ENCODE data around the gene KCTD10. TPM values are rescaled to one million over a fixed set of nuclear protein-coding genes. Genes with fewer than 3 reads are reported as not detected.
A peak's percentile ranks its signal among the peaks of the same experiment; 100 is the strongest.
"Not testable (repeated sequence)": the region's sequence is repeated elsewhere in the genome, so short reads cannot be mapped to it uniquely, and the experiment has no call there.

KCTD10 gene
- total and polyA plus RNA-seq, 5 donors from 2014 or later, result 26.4 to 38.7 (median 28.7) TPM

DNA sequence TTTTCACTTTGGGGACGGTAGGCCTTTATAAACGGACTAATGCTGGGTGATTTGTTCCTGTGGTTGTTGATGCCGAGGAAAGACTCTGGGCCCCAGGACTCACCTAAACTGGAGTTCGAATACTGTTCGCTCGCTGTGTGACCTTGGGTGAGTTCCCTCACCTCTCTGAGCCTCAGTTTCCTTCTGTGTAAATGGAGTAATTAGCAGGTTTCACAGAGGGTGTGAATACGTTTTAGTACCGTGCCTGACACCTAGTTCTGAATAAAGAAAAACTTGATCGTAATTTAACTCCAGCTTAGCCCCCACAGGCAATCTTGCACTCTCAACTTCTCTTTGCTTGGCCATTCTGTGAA is 839 bp upstream of the KCTD10 start:
- peak overlapping the region; percentile 95 to 100 (median 98) for H3K4me3 Mint-ChIP-seq
- H3K27ac Mint-ChIP-seq, result peak overlapping the region; percentile 96 to 99 (median 99)

DNA sequence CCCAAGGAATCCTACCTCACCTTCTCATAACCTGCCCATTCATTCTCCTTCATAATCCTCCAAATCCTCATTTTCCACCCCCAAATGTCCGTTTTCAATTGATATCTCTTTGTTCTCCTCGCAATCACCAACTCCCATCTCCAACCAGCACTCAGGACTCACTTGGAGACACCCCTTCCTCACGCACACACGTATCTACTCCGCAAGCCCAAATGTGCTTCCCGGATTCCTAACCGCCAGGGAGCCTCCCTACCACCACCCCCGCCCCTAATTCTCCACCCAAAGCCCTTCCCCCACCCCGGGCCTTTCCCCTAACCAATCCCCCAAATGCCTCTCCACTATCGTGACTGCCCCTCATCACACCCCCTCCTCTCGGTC is 304 bp downstream of the KCTD10 start:
- H3K36me3 Mint-ChIP-seq, result peaks cover 3% of the 10 kb centered on the region
- ATAC-seq (ENCODE audit: low read depth in 2 of 2), result no peak

More for the DNA sequence above, 839 bp upstream of the KCTD10 start:
- Histone ChIP-seq H3K4me1 (ENCODE audit: control insufficient read depth, insufficient read depth, low read length, poor library complexity, severe bottlenecking) (peaks cover 33% of the 10 kb centered on the region), H3K27me3 (ENCODE audit: control insufficient read depth, insufficient read depth, low read length) (no peaks in the 10 kb centered on the region), H3K9me3 (ENCODE audit: control insufficient read depth in 2 of 2, low read length in 2 of 2) (no peaks in the 10 kb centered on the region), H3K27ac (ENCODE audit: insufficient read depth, low read length, poor library complexity, severe bottlenecking) (peak overlapping the region; percentile 85), H3K36me3 (ENCODE audit: control insufficient read depth, insufficient read depth, low read length) (peaks cover 3% of the 10 kb centered on the region), H3K4me3 (ENCODE audit: low read depth, low read length) (peak overlapping the region; percentile 87)
- peak in 1 of 3 donors; percentile 2 for DNase-seq
- Mint-ChIP-seq H3K27me3 (peaks cover 5% of the 10 kb centered on the region), H3K9me3 (no peaks in the 10 kb centered on the region), H3K4me1 (peaks cover 23 to 58% (median 45%) of the 10 kb centered on the region in 4 donors), H3K36me3 (peaks cover 3% of the 10 kb centered on the region)
- no peak for ATAC-seq (ENCODE audit: low read depth in 2 of 2)

DNA sequence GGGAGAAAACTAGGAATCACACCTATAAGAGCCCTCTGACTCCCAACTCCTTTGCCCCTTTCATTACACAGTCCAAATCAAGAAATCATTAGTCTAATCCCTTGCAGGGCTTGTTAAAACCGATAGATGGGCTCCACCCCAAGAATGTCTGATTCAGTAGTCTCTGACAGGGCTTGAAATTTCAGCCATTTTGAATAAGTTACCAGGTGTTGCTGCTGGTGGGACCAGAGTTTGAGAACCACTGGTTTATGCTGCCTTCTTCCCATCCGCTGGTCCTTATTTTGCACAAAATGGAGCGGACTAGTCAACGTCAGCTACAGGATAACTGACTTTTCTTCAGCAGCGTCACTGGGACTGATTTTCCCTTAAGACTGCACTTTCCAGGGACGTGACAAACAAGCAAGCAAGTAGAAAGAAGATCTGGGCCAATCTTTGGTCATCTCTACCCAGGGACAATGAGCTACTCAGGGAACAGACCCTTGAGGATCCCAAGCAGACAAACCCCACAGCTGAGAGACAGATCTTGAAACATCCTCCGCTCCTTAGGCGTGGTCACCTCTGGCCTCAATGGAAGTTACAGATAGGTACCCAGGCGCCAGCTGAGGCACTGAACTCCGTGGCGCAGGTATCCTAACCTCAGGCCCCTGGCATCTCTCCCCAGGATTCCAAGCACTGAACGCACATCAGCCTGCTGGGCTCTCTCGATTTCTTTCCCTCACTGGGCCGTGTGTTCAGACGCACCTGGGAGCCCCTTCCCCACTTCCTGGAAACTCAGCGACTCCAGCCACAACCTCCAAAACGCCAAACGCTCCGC is 900 bp downstream of the KCTD10 start:
- Mint-ChIP-seq H3K36me3 (peaks cover 3% of the 10 kb centered on the region), H3K9me3 (no peaks in the 10 kb centered on the region), H3K4me1 (peaks cover 23 to 61% (median 46%) of the 10 kb centered on the region in 4 donors), H3K27me3 (peaks cover 5% of the 10 kb centered on the region), H3K27ac (peak overlapping the region in 2 of 3 donors; percentile 99), H3K4me3 (peak overlapping the region; percentile 95 to 100 (median 98))
- Histone ChIP-seq H3K27me3 (ENCODE audit: control insufficient read depth, insufficient read depth, low read length) (no peaks in the 10 kb centered on the region), H3K4me1 (ENCODE audit: control insufficient read depth, insufficient read depth, low read length, poor library complexity, severe bottlenecking) (peaks cover 33% of the 10 kb centered on the region), H3K36me3 (ENCODE audit: control insufficient read depth, insufficient read depth, low read length) (no peaks in the 10 kb centered on the region), H3K9me3 (ENCODE audit: control insufficient read depth in 2 of 2, low read length in 2 of 2) (no peaks in the 10 kb centered on the region), H3K4me3 (ENCODE audit: low read depth, low read length) (peak overlapping the region; percentile 87), H3K27ac (ENCODE audit: insufficient read depth, low read length, poor library complexity, severe bottlenecking) (no peak overlapping the region)
- ATAC-seq (ENCODE audit: low read depth in 2 of 2) (no peak), DNase-seq (peak in 1 of 3 donors; percentile 4)

More for the DNA sequence above, 304 bp downstream of the KCTD10 start:
- Mint-ChIP-seq H3K4me3 (peak overlapping the region; percentile 95 to 100 (median 98)), H3K27me3 (peaks cover 5% of the 10 kb centered on the region), H3K27ac (peak overlapping the region; percentile 1 to 99 (median 99)), H3K4me1 (peaks cover 23 to 61% (median 47%) of the 10 kb centered on the region in 4 donors), H3K9me3 (no peaks in the 10 kb centered on the region)
- DNase-seq, result no peak
- peaks cover 33% of the 10 kb centered on the region for H3K4me1 ChIP-seq (ENCODE audit: control insufficient read depth, insufficient read depth, low read length, poor library complexity, severe bottlenecking)
- peak overlapping the region; percentile 85 for H3K27ac ChIP-seq (ENCODE audit: insufficient read depth, low read length, poor library complexity, severe bottlenecking)
- no peaks in the 10 kb centered on the region for H3K36me3 ChIP-seq (ENCODE audit: control insufficient read depth, insufficient read depth, low read length)
- H3K27me3 ChIP-seq (ENCODE audit: control insufficient read depth, insufficient read depth, low read length), result no peaks in the 10 kb centered on the region
- H3K9me3 ChIP-seq (ENCODE audit: control insufficient read depth in 2 of 2, low read length in 2 of 2), result no peaks in the 10 kb centered on the region
- H3K4me3 ChIP-seq (ENCODE audit: low read depth, low read length), result peak overlapping the region; percentile 87

DNA sequence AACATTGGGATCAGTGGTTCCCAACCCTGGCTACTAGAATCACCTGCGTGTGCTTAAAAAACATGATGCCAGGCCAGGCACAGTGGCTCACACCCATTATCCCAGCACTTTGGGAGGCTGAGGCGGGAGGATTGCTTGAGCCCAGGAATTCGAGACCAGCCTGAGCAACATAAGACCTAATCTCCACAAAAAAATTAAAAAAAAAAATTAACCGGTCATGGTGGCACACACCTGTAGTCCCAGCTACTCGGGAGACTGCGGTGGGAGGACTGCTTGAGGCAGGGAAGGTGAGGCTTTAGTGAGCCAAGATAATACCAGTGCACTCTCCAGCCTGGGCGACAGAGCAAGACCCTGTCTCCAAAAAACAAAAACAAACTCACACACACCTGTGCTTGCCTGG is 2.0 kb downstream of the KCTD10 start:
- H3K4me3 Mint-ChIP-seq, result peak overlapping the region; percentile 9 to 98 (median 68)
- Histone ChIP-seq H3K4me1 (ENCODE audit: control insufficient read depth, insufficient read depth, low read length, poor library complexity, severe bottlenecking) (peaks cover 33% of the 10 kb centered on the region), H3K9me3 (ENCODE audit: control insufficient read depth in 2 of 2, low read length in 2 of 2) (no peaks in the 10 kb centered on the region), H3K4me3 (ENCODE audit: low read depth, low read length) (peak overlapping the region; percentile 17), H3K27ac (ENCODE audit: insufficient read depth, low read length, poor library complexity, severe bottlenecking) (no peak overlapping the region), H3K36me3 (ENCODE audit: control insufficient read depth, insufficient read depth, low read length) (no peaks in the 10 kb centered on the region), H3K27me3 (ENCODE audit: control insufficient read depth, insufficient read depth, low read length) (no peaks in the 10 kb centered on the region)
- H3K27ac Mint-ChIP-seq, result peak overlapping the region in 1 of 3 donors; percentile 1
- ATAC-seq (ENCODE audit: low read depth in 2 of 2) (no peak), DNase-seq (no peak)
- peaks cover 21 to 70% (median 54%) of the 10 kb centered on the region in 4 donors for H3K4me1 Mint-ChIP-seq
- no peaks in the 10 kb centered on the region for H3K9me3 Mint-ChIP-seq
- H3K36me3 Mint-ChIP-seq, result peaks cover 3% of the 10 kb centered on the region
- peaks cover 5% of the 10 kb centered on the region for H3K27me3 Mint-ChIP-seq

DNA sequence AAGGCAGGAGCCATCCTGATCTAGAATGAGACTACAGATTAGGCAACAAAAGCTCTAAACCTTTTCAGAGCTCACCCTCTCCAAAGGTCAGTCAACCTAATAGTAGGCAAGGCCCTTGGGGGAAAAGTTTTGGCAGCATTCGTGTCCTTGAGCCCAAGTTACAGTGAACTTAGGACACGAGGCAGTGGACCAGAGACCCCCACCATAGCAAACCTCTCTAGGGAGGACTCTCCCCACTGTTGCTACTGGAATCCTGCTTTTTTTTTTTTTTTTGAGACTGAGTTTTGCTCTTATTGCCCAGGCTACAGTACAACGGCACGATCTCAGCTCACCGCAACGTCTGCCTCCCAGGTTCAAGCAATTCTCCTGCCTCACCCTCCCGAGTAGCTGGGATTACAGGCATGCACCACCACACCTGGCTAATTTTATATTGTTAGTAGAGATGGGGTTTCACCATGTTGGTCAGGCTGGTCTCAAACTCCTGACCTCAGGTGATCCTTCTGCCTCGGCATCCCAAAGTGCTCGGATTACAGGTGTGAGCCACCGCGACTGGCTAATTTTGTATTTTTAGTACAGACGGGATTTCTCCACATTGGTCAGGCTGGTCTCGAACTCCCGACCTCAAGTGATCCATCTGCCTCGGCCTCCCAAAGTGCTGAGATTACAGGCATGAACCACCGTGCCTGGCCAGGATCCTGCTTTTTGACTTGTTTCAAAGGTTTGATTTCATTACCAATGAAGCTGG is 3.4 kb downstream of the KCTD10 start:
- peaks cover 8 to 60% (median 47%) of the 10 kb centered on the region in 4 donors for H3K4me1 Mint-ChIP-seq
- H3K27ac Mint-ChIP-seq; DNase-seq; H3K36me3 Mint-ChIP-seq; H3K9me3 Mint-ChIP-seq; H3K9me3 ChIP-seq (ENCODE audit: control insufficient read depth in 2 of 2, low read length in 2 of 2); H3K4me3 Mint-ChIP-seq; H3K27me3 ChIP-seq (ENCODE audit: control insufficient read depth, insufficient read depth, low read length); H3K27me3 Mint-ChIP-seq; H3K27ac ChIP-seq (ENCODE audit: insufficient read depth, low read length, poor library complexity, severe bottlenecking); ATAC-seq (ENCODE audit: low read depth in 2 of 2); H3K4me3 ChIP-seq (ENCODE audit: low read depth, low read length): not testable (repeated sequence)
- Histone ChIP-seq H3K36me3 (ENCODE audit: control insufficient read depth, insufficient read depth, low read length) (peaks cover 10% of the 10 kb centered on the region), H3K4me1 (ENCODE audit: control insufficient read depth, insufficient read depth, low read length, poor library complexity, severe bottlenecking) (peaks cover 25% of the 10 kb centered on the region)

DNA sequence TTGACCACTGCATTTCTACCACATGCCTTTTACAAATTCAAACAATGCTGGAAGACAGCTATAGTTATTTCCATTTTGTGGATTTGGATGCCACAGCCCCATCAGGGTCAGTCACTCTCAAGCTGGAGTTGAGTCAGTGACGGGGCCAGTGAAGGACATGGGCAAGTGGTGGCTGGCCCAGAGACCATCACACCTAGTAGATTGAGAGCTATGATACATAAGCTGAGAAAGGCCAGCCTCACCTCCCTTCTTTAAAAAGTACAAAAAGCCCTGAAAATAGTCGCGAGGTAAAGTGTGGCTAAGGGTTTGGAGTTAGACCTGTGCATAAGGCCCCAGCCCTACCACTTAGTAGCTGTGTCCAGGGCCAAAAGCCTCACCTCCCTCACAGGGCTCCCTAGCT is 4.1 kb downstream of the KCTD10 start:
- Mint-ChIP-seq H3K4me1 (peaks cover 8 to 58% (median 45%) of the 10 kb centered on the region in 4 donors), H3K36me3 (peaks cover 7% of the 10 kb centered on the region), H3K9me3 (no peaks in the 10 kb centered on the region), H3K27ac (no peak overlapping the region), H3K27me3 (peaks cover 5% of the 10 kb centered on the region), H3K4me3 (peak overlapping the region in 1 of 4 donors; percentile 63)
- Histone ChIP-seq H3K9me3 (ENCODE audit: control insufficient read depth in 2 of 2, low read length in 2 of 2) (no peaks in the 10 kb centered on the region), H3K36me3 (ENCODE audit: control insufficient read depth, insufficient read depth, low read length) (peaks cover 12% of the 10 kb centered on the region), H3K27ac (ENCODE audit: insufficient read depth, low read length, poor library complexity, severe bottlenecking) (no peak overlapping the region), H3K4me1 (ENCODE audit: control insufficient read depth, insufficient read depth, low read length, poor library complexity, severe bottlenecking) (peaks cover 20% of the 10 kb centered on the region), H3K4me3 (ENCODE audit: low read depth, low read length) (no peak overlapping the region), H3K27me3 (ENCODE audit: control insufficient read depth, insufficient read depth, low read length) (no peaks in the 10 kb centered on the region)
- no peak for ATAC-seq (ENCODE audit: low read depth in 2 of 2)
- DNase-seq, result no peak

- H3K27ac Mint-ChIP-seq, result no peak overlapping the region
Measured at GRCh38 chr12:109469517-109469916, 7.6 kb downstream of the KCTD10 start.

More at GRCh38 chr12:109469517-109469916, 7.6 kb downstream of the KCTD10 start:
- Mint-ChIP-seq H3K9me3 (no peaks in the 10 kb centered on the region), H3K36me3 (peaks cover 15% of the 10 kb centered on the region), H3K4me1 (peaks cover 3 to 39% (median 30%) of the 10 kb centered on the region in 4 donors), H3K4me3 (no peak overlapping the region), H3K27me3 (no peaks in the 10 kb centered on the region)
- H3K27me3 ChIP-seq (ENCODE audit: control insufficient read depth, insufficient read depth, low read length), result no peaks in the 10 kb centered on the region
- H3K36me3 ChIP-seq (ENCODE audit: control insufficient read depth, insufficient read depth, low read length), result peaks cover 42% of the 10 kb centered on the region
- H3K4me1 ChIP-seq (ENCODE audit: control insufficient read depth, insufficient read depth, low read length, poor library complexity, severe bottlenecking), result no peaks in the 10 kb centered on the region
- no peak for ATAC-seq (ENCODE audit: low read depth in 2 of 2)
- H3K9me3 ChIP-seq (ENCODE audit: control insufficient read depth in 2 of 2, low read length in 2 of 2), result no peaks in the 10 kb centered on the region
- no peak overlapping the region for H3K27ac ChIP-seq (ENCODE audit: insufficient read depth, low read length, poor library complexity, severe bottlenecking)
- DNase-seq, result no peak
- H3K4me3 ChIP-seq (ENCODE audit: low read depth, low read length), result no peak overlapping the region

All from CD4-positive, CD25-positive, alpha-beta regulatory T cell (primary cell).